ENCODE measurements around the gene ZNF682.
"Not testable (repeated sequence)": the region's sequence is repeated elsewhere in the genome, so short reads cannot be mapped to it uniquely, and the experiment has no call there.

GRCh38 chr19:20068559-20068958 lies 29.3 kb upstream of the ZNF682 start:
- not testable (repeated sequence) for TF ChIP-seq MYC (IDR thresholded peaks at IDR 0.05; ENCODE audit: low read depth, low read length); POLR2A (IDR thresholded peaks at IDR 0.05; ENCODE audit: extremely low read depth, insufficient read length); MAX (IDR thresholded peaks at IDR 0.05; ENCODE audit: low read depth, low read length)
- TF ChIP-seq, protein P1, sequence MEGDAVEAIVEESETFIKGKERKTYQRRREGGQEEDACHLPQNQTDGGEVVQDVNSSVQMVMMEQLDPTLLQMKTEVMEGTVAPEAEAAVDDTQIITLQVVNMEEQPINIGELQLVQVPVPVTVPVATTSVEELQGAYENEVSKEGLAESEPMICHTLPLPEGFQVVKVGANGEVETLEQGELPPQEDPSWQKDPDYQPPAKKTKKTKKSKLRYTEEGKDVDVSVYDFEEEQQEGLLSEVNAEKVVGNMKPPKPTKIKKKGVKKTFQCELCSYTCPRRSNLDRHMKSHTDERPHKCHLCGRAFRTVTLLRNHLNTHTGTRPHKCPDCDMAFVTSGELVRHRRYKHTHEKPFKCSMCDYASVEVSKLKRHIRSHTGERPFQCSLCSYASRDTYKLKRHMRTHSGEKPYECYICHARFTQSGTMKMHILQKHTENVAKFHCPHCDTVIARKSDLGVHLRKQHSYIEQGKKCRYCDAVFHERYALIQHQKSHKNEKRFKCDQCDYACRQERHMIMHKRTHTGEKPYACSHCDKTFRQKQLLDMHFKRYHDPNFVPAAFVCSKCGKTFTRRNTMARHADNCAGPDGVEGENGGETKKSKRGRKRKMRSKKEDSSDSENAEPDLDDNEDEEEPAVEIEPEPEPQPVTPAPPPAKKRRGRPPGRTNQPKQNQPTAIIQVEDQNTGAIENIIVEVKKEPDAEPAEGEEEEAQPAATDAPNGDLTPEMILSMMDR (IDR thresholded peaks at IDR 0.05; ENCODE audit: low read depth, low read length), result not testable (repeated sequence)

All from NB4 (cell line).